GM18508 (cell line): ENCODE results near the gene CHRNE.
"Not testable (repeated sequence)": the region's sequence is repeated elsewhere in the genome, so short reads cannot be mapped to it uniquely, and the experiment has no call there.

ENCODE experiments used
- ATAC-seq: cut with Tn5 transposase; IDR thresholded peaks from one replicate; pipeline ENCODE4 v1.9.1; 2021; ENCODE audit warnings: moderate number of reproducible peaks; ENCODE audit not compliant: insufficient read depth, unreplicated experiment

The CHRNE gene

GRCh38 chr17:4939796-4940554, 37.1 kb upstream of the CHRNE start, which contains the start of the genes RNF167 and SLC25A11:
TSS of gene RNF167 (plus strand) at chr17:4940268. CDS start at chr17:4940910, 642 bp downstream.
TSS of gene SLC25A11 (minus strand) at chr17:4940046. CDS start at chr17:4939910, 136 bp downstream.
- peak; percentile 46 for ATAC-seq

DNA sequence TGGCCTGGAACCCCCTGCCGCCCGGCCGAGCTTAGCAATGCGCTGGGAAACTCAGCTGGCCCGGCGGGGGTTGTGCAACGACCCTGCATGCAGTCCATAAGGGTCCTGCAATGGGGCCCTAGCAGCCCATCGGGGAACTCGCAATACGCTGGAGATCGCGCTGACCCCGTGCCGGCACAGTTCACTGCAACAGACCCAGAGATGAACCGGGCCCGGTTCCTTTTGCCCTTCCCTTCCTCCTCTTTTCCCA, 36.6 kb upstream of the CHRNE start:
- ATAC-seq = no peak

GRCh38 chr17:4938688-4939545, 36.0 kb upstream of the CHRNE start:
- ATAC-seq = no peak

GRCh38 chr17:4938069-4938491, 35.2 kb upstream of the CHRNE start:
- no peak for ATAC-seq

DNA sequence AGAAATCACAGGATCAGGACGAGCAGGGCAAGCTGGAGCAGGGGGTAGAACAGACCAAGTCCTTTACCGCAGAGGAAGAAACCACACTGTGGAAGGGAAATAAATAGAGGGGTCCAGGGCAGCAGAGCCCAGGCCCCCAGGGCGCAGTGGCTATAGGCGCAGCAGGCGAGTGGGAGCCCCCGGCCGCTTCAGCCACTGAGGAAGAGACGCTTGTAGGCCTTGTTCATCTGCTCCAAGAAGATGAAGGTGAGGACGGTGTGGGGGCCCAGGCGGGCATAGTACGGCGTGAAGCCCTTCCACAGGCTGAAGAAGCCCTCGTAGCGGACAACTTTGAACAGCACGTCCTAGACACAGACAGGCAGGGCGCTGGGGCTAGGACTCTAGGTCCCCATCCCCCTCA, 34.7 kb upstream of the CHRNE start:
- no peak for ATAC-seq

DNA sequence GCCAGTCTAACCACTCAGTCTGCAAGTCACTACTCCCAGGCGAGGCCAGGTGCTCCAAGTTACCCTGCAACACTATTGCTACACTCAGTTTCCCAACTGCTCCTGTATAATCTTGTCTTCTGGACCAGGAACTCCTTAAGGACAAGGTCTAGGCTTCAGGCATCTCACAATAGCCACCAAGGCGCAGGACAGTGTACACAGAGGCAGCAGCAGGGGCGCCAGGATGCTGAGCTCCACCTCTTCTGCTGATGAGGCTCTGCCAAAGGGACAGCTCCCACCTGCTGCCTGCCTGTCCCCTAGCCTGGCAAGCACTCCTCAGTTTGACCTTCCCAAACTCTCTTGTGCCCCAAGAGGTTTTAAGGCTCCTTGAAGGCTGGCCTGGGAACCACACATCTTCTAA, 33.5 kb upstream of the CHRNE start:
- no peak for ATAC-seq

GRCh38 chr17:4935650-4936049, 32.8 kb upstream of the CHRNE start:
- no peak for ATAC-seq

DNA sequence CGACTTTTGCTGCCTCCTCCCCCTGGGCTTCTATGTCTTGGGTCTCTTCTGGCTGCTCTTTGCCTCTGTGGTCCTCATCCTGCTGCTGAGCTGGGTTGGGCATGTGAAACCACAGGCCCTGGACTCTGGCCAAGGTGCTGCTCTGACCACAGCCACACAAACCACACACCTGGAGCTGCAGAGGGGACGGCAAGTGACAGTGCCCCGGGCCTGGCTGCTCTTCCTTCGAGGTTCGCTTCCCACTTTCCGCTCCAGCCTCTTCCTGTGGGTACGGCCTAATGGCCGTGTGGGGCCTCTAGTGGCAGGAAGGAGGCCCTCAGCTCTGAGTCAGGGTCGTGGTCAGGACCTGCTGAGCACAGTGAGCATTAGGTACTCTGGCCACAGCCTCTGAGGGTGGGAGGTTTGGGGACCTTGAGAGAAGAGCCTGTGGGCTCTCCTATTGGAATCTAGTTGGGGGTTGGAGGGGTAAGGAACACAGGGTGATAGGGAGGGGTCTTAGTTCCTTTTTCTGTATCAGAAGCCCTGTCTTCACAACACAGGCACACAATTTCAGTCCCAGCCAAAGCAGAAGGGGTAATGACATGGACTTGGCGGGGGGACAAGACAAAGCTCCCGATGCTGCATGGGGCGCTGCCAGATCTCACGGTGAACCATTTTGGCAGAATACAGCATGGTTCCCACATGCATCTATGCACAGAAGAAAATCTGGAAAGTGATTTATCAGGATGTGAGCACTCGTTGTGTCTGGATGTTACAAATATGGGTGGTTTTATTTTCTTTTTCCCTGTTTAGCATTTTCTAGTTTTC, 31.5 kb upstream of the CHRNE start:
- ATAC-seq = no peak

GRCh38 chr17:4933646-4934045, 30.7 kb upstream of the CHRNE start:
- no peak for ATAC-seq

DNA sequence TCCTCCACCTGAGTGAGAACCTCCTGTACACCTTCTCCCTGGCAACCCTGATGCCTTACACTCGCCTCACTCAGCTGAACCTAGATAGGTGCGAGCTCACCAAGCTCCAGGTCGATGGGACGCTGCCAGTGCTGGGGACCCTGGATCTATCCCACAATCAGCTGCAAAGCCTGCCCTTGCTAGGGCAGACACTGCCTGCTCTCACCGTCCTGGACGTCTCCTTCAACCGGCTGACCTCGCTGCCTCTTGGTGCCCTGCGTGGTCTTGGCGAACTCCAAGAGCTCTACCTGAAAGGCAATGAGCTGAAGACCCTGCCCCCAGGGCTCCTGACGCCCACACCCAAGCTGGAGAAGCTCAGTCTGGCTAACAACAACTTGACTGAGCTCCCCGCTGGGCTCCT, 29.9 kb upstream of the CHRNE start:
- ATAC-seq = no peak

GRCh38 chr17:4931963-4932362, 29.1 kb upstream of the CHRNE start, which contains the start of gene GP1BA:
TSS of gene GP1BA (plus strand) at chr17:4932277. CDS start at chr17:4932605, 328 bp downstream.
- no peak for ATAC-seq

DNA sequence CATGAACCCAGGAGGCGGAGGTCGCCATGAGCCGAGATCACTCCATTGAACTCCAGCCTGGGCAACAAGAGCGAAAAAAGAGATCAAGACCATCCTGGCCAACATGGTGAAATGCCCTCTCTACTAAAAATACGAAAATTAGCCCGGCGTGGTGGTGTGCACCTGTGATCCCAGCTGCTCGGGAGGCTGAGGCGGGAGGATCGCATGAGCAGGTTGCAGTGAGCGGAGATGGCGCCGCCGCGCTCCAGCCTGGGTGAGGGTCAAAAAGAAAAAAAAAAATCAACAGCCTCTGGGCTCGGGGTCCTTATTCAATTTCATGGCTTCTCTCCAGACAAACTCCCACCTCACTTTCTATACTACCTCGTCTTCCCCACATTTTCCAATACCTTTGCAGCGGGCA, 26.0 kb upstream of the CHRNE start:
- ATAC-seq = no peak

DNA sequence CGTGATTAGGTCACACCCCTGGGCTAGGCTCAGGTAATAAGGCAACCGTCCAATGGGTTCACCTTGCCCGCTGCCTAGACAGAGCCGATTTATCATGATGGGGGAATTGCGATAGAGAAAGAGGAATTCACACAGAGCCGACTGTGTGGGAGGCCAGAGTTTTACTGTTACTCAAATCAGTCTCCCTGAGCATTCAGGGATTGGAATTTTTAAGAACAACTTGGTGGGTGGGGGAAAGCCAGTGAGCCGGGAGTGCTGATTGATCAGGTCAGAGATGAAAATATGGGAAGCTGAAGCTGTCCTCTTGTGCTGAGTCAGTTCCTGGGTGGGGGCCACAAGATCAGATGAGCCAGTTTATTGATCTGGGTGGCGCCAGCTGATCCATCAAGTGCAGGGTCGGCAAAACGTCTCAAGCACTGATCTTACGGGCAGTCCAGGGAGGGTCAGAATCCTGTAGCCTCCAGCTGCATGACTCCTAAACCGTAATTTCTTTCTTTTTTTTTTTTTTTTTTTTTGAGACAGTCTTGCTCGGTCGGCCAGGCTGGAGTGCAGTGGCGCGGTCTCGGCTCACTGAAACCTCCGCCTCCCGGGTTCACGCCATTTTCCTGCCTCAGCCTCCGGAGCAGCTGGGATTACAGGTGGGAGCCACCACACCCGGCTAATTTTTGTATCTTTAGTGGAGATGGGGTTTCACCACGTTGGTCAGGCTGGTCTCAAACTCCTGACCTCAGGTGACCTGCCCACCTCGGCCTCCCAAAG, 23.9 kb upstream of the CHRNE start:
- ATAC-seq = not testable (repeated sequence)

DNA sequence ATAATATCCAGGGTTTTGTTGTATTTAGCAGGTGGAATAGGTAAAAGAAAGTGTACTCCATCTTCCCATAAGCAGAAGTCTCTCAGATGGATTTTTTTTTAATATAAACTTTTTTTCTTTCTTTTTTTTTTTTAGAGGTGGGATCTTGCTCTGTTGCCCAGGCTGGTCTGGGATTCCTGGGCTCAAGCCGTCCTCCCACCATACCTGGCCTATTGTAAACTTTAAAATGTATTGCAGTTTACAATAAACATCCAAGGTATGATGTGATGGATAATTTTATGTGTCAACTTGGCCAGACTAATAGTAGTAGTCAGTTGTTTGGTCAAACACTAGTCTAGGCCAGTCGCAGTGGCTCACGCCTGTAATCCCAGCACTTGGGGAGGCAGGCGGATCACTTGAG, 18.4 kb upstream of the CHRNE start:
- no peak for ATAC-seq

GRCh38 chr17:4920351-4921048, 17.6 kb upstream of the CHRNE start:
- no peak for ATAC-seq

- no peak for ATAC-seq
Measured at GRCh38 chr17:4919511-4920047, 16.7 kb upstream of the CHRNE start.

DNA sequence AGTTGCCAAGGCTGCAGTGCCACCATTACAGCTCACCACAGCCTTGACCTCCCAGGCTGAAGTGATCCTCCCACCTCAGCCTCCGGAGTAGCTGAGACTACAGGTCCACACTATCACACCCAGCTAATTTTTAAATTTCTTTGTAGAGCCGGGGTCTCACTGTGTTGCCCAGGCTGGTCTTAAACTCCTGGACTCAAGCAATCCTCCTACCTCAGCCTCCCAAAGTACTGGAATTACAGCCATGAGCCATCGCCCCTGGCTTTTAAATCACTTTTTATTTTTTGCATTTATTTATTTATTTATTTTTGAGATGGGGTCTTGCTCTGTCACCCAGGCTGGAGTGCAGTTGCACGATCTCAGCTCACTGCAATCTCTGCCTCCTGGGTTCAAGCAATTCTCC, 11.7 kb upstream of the CHRNE start:
- not testable (repeated sequence) for ATAC-seq

- no peak for ATAC-seq
Measured at GRCh38 chr17:4913994-4914393, 11.1 kb upstream of the CHRNE start.
